Erythroblast (primary cell): Measurements from ENCODE around the gene OPN4.

ENCODE experiments used
- GATA1 ChIP-seq: IDR thresholded peaks from 2 replicates; pipeline ENCODE4 v1.6.1; 2011; ENCODE audit warnings: low read depth, mild to moderate bottlenecking, control low read depth, low read length, moderate library complexity
- POLR2A ChIP-seq: IDR thresholded peaks from 2 replicates; pipeline ENCODE4 v1.6.1; 2011; ENCODE audit warnings: mild to moderate bottlenecking, low read length

DNA sequence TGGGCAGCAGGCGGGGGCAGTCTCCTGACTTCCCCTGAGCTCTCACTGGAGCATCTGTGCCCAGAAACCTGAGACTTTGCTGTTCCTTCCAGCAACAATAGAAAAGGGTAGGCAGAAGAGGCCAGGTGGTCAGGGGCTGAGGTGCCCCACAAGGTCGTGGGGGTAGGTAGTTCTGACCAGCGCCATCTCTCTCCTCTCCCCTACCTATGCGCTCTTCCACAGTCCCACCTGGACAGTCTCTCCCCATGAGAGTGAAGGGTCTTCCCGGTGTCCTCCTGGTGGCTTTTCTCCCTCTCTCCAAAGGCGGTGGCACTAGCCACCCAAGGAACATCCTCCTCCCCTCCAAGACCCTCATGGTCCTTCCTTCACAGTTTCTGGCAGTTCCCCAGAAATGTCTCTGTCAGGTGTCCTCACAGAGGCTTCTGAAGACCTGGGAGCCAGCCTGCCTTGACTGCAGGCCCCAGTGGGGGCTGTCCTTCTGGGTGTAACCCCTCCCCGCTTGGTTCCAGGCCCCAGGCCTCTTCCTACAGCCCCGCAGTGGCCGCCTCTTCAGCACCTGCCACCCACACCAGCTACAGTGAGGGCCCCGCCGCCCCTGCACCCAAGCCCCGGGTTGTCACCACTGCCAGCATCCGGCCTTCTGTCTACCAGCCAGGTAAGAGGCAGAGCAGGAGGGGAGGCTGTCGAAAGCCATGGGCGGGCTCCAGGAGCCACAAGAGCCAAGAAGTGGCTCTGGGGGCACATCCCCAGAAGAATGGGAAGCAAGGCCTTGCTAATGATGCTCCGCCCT, 55.2 kb downstream of the OPN4 start:
- TF ChIP-seq POLR2A (no peak), GATA1 (no peak)
